Muscle layer of duodenum (tissue), 2 donors: ENCODE results near the gene PTPRD.
A peak's percentile ranks its signal among the peaks of the same experiment; 100 is the strongest.

ENCODE experiments used
- H3K27ac ChIP-seq: one replicate; pipeline ENCODE4 v1.7.0; 2013; ENCODE audit warnings: mild to moderate bottlenecking, low read length
- H3K27me3 ChIP-seq: one replicate; pipeline ENCODE4 v1.7.0; 2013; ENCODE audit warnings: low read depth, mild to moderate bottlenecking, control low read depth, low read length
- H3K36me3 ChIP-seq, 2 donors: one replicate each; pipeline ENCODE4 v1.7.0; 2013; ENCODE audit warnings: low read length in 2 of 2, control low read depth in 1 of 2, mild to moderate bottlenecking in 1 of 2; ENCODE audit not compliant: insufficient read depth in 2 of 2, control insufficient read depth in 1 of 2
- H3K4me1 ChIP-seq, 2 donors: one replicate each; pipeline ENCODE4 v1.7.0; 2013; ENCODE audit warnings: low read length in 2 of 2, mild to moderate bottlenecking in 2 of 2, control low read depth in 1 of 2, moderate library complexity in 1 of 2; ENCODE audit not compliant: insufficient read depth in 2 of 2, control insufficient read depth in 1 of 2
- H3K4me3 ChIP-seq, 2 donors: one replicate each; pipeline ENCODE4 v1.7.0; 2013; ENCODE audit warnings: low read length in 2 of 2, low read depth in 1 of 2, mild to moderate bottlenecking in 1 of 2
- H3K9me3 ChIP-seq, 2 donors: one replicate each; pipeline ENCODE4 v1.7.0; 2013; ENCODE audit warnings: low read length in 2 of 2, control low read depth in 1 of 2, mild to moderate bottlenecking in 1 of 2; ENCODE audit not compliant: control insufficient read depth in 1 of 2
- donor health status: healthy.

The PTPRD gene

GRCh38 chr9:10612641-10613398, at the start of gene PTPRD:
Gene PTPRD, minus strand, starts transcription at chr9:10613002.
- H3K27ac ChIP-seq, result no peak within 1 kb of the TSS
- peak within 1 kb of the TSS; percentile 45 to 57 for H3K4me3 ChIP-seq
- H3K9me3 ChIP-seq, result no peaks in the 10 kb centered on the region
- H3K36me3 ChIP-seq, result no peaks in the 10 kb centered on the region
- H3K27me3 ChIP-seq, result peaks cover 13% of the 10 kb centered on the region
- peaks cover 0 to 5% of the 10 kb centered on the region in 2 donors for H3K4me1 ChIP-seq

- no peaks in the 10 kb centered on the region for H3K4me1 ChIP-seq
- H3K27ac ChIP-seq, result no peak overlapping the region
- no peaks in the 10 kb centered on the region for H3K9me3 ChIP-seq
- no peaks in the 10 kb centered on the region for H3K36me3 ChIP-seq
- no peak overlapping the region for H3K4me3 ChIP-seq
- H3K27me3 ChIP-seq, result no peaks in the 10 kb centered on the region
Measured at GRCh38 chr9:10661994-10662393, 49.2 kb upstream of the PTPRD start.

- H3K4me1 ChIP-seq, result no peaks in the 10 kb centered on the region
- no peaks in the 10 kb centered on the region for H3K9me3 ChIP-seq
- H3K36me3 ChIP-seq, result no peaks in the 10 kb centered on the region
- no peaks in the 10 kb centered on the region for H3K27me3 ChIP-seq
- H3K27ac ChIP-seq, result no peak overlapping the region
- H3K4me3 ChIP-seq, result no peak overlapping the region
Measured at GRCh38 chr9:10661376-10661775, 48.6 kb upstream of the PTPRD start.

GRCh38 chr9:10651012-10651411, 38.2 kb upstream of the PTPRD start:
- H3K4me3 ChIP-seq, result no peak overlapping the region
- H3K4me1 ChIP-seq, result no peaks in the 10 kb centered on the region
- H3K9me3 ChIP-seq, result peaks cover 0 to 10% of the 10 kb centered on the region in 2 donors
- no peak overlapping the region for H3K27ac ChIP-seq
- H3K36me3 ChIP-seq, result no peaks in the 10 kb centered on the region
- no peaks in the 10 kb centered on the region for H3K27me3 ChIP-seq

GRCh38 chr9:10649076-10649475, 36.3 kb upstream of the PTPRD start:
- Histone ChIP-seq H3K27ac (no peak overlapping the region), H3K4me3 (no peak overlapping the region), H3K4me1 (no peaks in the 10 kb centered on the region), H3K27me3 (no peaks in the 10 kb centered on the region), H3K9me3 (peaks cover 0 to 10% of the 10 kb centered on the region in 2 donors), H3K36me3 (no peaks in the 10 kb centered on the region)

- Histone ChIP-seq H3K9me3 (no peaks in the 10 kb centered on the region), H3K4me3 (no peak overlapping the region), H3K4me1 (no peaks in the 10 kb centered on the region), H3K27ac (no peak overlapping the region), H3K27me3 (no peaks in the 10 kb centered on the region), H3K36me3 (no peaks in the 10 kb centered on the region)
Measured at GRCh38 chr9:10633785-10634184, 21.0 kb upstream of the PTPRD start.

GRCh38 chr9:10614196-10614800, 1.5 kb upstream of the PTPRD start:
- Histone ChIP-seq H3K36me3 (no peaks in the 10 kb centered on the region), H3K4me1 (peaks cover 0 to 5% of the 10 kb centered on the region in 2 donors), H3K4me3 (no peak overlapping the region), H3K27ac (no peak overlapping the region), H3K27me3 (peaks cover 13% of the 10 kb centered on the region), H3K9me3 (no peaks in the 10 kb centered on the region)

GRCh38 chr9:10613419-10613818, 617 bp upstream of the PTPRD start:
- H3K36me3 ChIP-seq, result no peaks in the 10 kb centered on the region
- peak overlapping the region in 1 of 2 donors; percentile 57 for H3K4me3 ChIP-seq
- H3K27ac ChIP-seq, result no peak overlapping the region
- peaks cover 13% of the 10 kb centered on the region for H3K27me3 ChIP-seq
- H3K4me1 ChIP-seq, result peaks cover 0 to 5% of the 10 kb centered on the region in 2 donors
- H3K9me3 ChIP-seq, result no peaks in the 10 kb centered on the region

- Histone ChIP-seq H3K4me1 (no peaks in the 10 kb centered on the region), H3K27ac (no peak overlapping the region), H3K36me3 (no peaks in the 10 kb centered on the region), H3K4me3 (no peak overlapping the region), H3K9me3 (no peaks in the 10 kb centered on the region), H3K27me3 (no peaks in the 10 kb centered on the region)
Measured at GRCh38 chr9:10605388-10605787, 7.4 kb downstream of the PTPRD start.

GRCh38 chr9:10604927-10605326, 7.9 kb downstream of the PTPRD start:
- H3K9me3 ChIP-seq, result no peaks in the 10 kb centered on the region
- no peaks in the 10 kb centered on the region for H3K36me3 ChIP-seq
- H3K4me1 ChIP-seq, result no peaks in the 10 kb centered on the region
- H3K4me3 ChIP-seq, result no peak overlapping the region
- H3K27ac ChIP-seq, result no peak overlapping the region
- H3K27me3 ChIP-seq, result no peaks in the 10 kb centered on the region

- Histone ChIP-seq H3K27me3 (no peaks in the 10 kb centered on the region), H3K9me3 (peaks cover 0 to 1% of the 10 kb centered on the region in 2 donors), H3K27ac (no peak overlapping the region), H3K4me1 (no peaks in the 10 kb centered on the region), H3K4me3 (no peak overlapping the region), H3K36me3 (no peaks in the 10 kb centered on the region)
Measured at GRCh38 chr9:10597801-10598200, 15.0 kb downstream of the PTPRD start.
